HG03045 (cell line): ENCODE measurements around the gene FIZ1.

Source experiments
- ATAC-seq: cut with Tn5 transposase; IDR thresholded peaks from one replicate; pipeline ENCODE4 v1.9.1; 2021; ENCODE audit warnings: mild to moderate bottlenecking, moderate library complexity; ENCODE audit not compliant: unreplicated experiment

FIZ1 gene

DNA sequence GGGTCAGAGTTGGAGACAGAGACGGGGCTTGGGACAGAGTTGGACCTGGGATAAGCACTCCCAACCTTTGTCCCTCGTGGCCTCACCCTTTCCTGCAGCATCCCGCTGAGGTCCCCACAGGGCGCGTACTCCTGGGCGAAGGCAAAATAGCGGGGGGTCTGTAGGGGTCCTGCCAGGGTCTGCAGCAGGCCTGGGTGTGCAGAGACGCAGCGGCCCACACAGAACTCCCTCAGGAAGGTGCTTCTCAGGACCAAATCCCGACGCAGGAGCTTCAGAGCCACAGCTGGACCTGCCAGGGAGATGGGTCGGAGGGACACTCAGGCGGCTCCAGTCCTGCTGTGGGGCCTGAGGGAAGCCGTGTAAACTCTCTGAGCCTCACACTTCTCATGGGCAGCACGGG lies 55.3 kb downstream of the FIZ1 start:
- no peak for ATAC-seq

DNA sequence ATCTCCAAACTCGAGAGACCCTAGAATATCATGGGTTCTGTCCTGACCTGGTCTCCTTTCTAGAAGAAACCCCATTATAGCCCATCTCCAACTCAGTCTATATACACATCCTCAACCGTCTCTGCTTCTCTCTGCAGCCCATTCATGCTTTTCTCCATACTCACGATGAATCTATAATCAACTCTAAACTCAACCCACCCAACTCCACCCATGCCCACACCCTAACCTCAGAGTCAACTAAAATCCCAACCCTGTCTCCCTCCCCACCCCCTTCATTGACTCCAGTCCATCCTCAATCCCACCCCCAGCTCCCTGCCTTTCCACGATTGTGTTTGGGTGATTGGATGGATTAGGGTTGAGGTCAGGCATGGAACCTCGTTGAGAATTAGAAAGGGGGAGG lies 55.8 kb downstream of the FIZ1 start:
- no peak for ATAC-seq

DNA sequence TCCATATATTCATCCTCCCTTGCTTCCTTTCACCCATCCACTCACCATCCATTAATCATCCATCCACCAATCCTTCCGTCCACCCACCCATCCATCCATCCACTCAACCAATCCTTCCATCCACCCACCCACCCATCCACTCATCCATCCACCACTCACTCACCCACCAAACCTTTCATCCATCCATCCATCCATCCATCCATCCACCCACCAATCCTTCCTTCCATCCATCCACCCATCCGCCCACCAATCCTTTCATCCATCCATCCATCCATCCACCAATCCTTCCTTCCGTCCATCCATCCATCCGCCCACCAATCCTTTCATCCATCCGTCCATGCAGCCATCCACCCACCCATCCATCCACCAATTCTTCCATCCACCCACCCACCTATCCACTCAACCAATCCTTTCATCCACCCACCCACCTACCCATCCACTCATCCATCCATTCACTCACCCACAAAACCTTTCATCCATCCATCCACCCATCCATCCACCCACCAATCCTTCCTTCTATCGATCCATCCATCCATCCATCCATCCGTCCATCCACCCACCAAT lies 56.9 kb downstream of the FIZ1 start:
- no peak for ATAC-seq
